K562 (cell line): Measurements from ENCODE around the gene KBTBD13. TPM values are rescaled to one million over a fixed set of nuclear protein-coding genes. Genes with fewer than 3 reads are reported as not detected.

ENCODE experiments used
- CEBPZ ChIP-seq: fragments of 150-350 bp; IDR thresholded peaks from 2 replicates; pipeline ENCODE4 v1.6.1; 2014; ENCODE audit warnings: low read depth, mild to moderate bottlenecking, low read length, borderline replicate concordance
- KDM5B ChIP-seq: fragments of 200-600 bp; sonication (generic); IDR thresholded peaks from 2 replicates; pipeline ENCODE4 v1.6.1; 2012; ENCODE audit warnings: low read depth, mild to moderate bottlenecking, moderate library complexity, low read length, control low read depth, inconsistent platforms; ENCODE audit not compliant: insufficient replicate concordance
- MCM5 ChIP-seq: fragments of 450-650 bp; IDR thresholded peaks from 2 replicates; pipeline ENCODE4 v1.6.1; 2016; ENCODE audit warnings: low read depth
- NR2C1 ChIP-seq, 2 experiments: fragments of 450-650 bp; IDR thresholded peaks; 2 replicates each; pipeline ENCODE4 v1.6.1; 2017; ENCODE audit warnings: mild to moderate bottlenecking in 2 of 2, antibody characterized with exemption in 1 of 2, inconsistent platforms in 1 of 2, missing compliant biosample characterization in 1 of 2, missing genetic modification characterization in 1 of 2
- SLC30A9 ChIP-seq: fragments of 250-450 bp; sonication (Bioruptor Pico); IDR thresholded peaks from 2 replicates; pipeline ENCODE4 v1.8.0; 2022; ENCODE audit warnings: mild to moderate bottlenecking, moderate library complexity
- XRCC5 ChIP-seq: fragments of 200-400 bp; formaldehyde crosslinking; IDR thresholded peaks from 2 replicates; pipeline ENCODE4 v1.6.1; 2017; ENCODE audit warnings: low read depth, mild to moderate bottlenecking, low read length
- ZBTB33 ChIP-seq: sonication (generic); formaldehyde crosslinking; IDR thresholded peaks from 2 replicates; pipeline ENCODE4 v1.8.1; 2023; ENCODE audit warnings: mild to moderate bottlenecking, missing genetic modification reagents
- ZNF277 ChIP-seq: fragments of 250-450 bp; sonication (Bioruptor Pico); IDR thresholded peaks from 2 replicates; pipeline ENCODE4 v1.8.0; 2022; ENCODE audit warnings: inconsistent platforms, mild to moderate bottlenecking, moderate library complexity, borderline replicate concordance
- ZNF407 ChIP-seq: fragments of 450-650 bp; IDR thresholded peaks from 2 replicates; pipeline ENCODE4 v1.6.1; 2016; ENCODE audit warnings: low read depth
- polyA plus RNA-seq, 8 experiments: library from polyadenylated mRNA; depleted of rRNA in 4 of 8; stranded (reverse) in 5 of 8; unstranded in 3 of 8; fragments of >200 nt; fragmentation: Nextera tagmentation in 2 of 8; fragmentation: Illumina TruSeq in 1 of 8; extraction: Ambion mirVana in 2 of 8; extraction: Trizol in 1 of 8; gene quantifications; 2 replicates each; pipeline versions ENCODE4 v1.2.1 to v1.2.3, GENCODE V29; 2011 to 2014; ENCODE audit warnings: inconsistent platforms in 1 of 8, missing spikeins in 1 of 8
- total RNA-seq, 7 experiments: library from RNA; depleted of rRNA in 6 of 7; stranded (reverse); fragments of >200 nt in 6 of 7; fragmentation: Illumina TruSeq in 2 of 7; extraction: Trizol in 2 of 7; gene quantifications; 2 replicates each; pipeline versions ENCODE4 v1.2.1 to v1.2.3, GENCODE V29; 2011 to 2021; ENCODE audit warnings: low replicate concordance in 1 of 7

Gene KBTBD13
- total and polyA plus RNA-seq, 9 of the 15 experiments (the other 6 are each of a cell fraction or from before 2014, with no cell fraction given): 0.07 to 0.13 (median 0.10) TPM; not detected in 3

- TF ChIP-seq ZNF407 (no peak), CEBPZ (no peak), NR2C1 (IDR thresholded peaks at IDR 0.05) (no peak), NR2C1 (tag; IDR thresholded peaks at IDR 0.05) (no peak), SLC30A9 (no peak), MCM5 (no peak), XRCC5 (no peak), KDM5B (no peak), ZBTB33 (CRISPR knock-in tag) (no peak), ZNF277 (no peak)
- TF ChIP-seq, all 486 proteins: peak for 0
Measured at GRCh38 chr15:65096481-65097385, 20.2 kb downstream of the KBTBD13 start (continued).
